ENCODE results near the gene NT5C. TPM values are rescaled to one million over a fixed set of nuclear protein-coding genes. Genes with fewer than 3 reads are reported as not detected.

Gene NT5C
- polyA plus RNA-seq, 3 donors from 2014 or later: 80.3 to 111 (median 88.8) TPM

- DNase-seq: no peak
- Mint-ChIP-seq H3K4me1 (peaks cover 12 to 14% of the 10 kb centered on the region in 2 donors), H3K27ac (peak overlapping the region in 4 of 6 donors; percentile 18 to 72 (median 42)), H3K36me3 (no peaks in the 10 kb centered on the region), H3K4me3 (peak overlapping the region; percentile 66 to 86 (median 83)), H3K27me3 (ENCODE audit: low read depth in 3 of 3) (peaks cover 0 to 1% (median 1%) of the 10 kb centered on the region in 3 donors), H3K9me3 (no peaks in the 10 kb centered on the region)
Measured at GRCh38 chr17:75088465-75089417, 42.8 kb downstream of the NT5C start.

DNA sequence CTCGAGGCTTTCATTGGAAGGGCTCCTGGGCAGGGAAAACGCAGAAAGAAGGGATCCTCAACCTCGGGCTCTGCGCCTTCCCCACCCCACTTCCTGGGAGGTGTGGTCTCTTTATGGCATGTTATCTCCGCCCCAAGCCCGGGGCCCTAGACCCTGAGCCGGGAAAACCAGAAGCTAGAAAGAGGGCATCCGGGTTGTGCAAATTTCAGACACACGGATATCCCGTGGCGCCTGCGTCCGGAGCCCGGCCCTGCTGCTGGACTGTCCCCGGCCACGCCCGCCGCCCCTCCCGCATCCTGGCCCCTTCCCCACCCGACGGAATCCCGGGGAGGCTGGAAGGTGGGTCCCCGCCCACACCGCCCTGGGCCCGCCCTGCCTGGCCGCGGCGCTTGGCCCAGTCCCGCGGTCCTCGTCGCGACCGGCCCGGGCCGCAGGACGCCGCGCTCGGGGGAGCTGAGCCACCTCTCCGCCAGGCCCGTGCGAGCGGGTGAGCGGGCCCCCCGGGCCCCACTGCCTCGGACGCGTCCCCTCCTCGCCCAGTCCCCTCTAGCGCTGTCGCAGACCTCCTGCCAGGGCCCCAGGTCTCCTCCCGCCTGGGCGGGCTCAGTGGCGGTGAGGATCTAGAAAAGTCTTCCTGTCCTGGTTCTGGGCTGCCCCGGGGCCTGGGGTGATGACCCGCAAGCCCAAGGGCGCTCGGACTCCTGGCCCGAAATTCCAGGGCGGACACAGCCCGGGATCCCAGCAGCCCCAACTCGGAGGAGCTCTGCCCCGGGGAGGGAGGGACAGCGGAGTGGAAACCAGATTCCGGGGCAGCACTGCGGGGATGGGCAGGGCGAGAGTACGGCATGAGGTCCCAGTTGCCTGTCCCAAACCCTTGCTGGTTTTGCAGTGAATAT lies 43.7 kb downstream of the NT5C start, which contains the start of gene SLC16A5:
Gene SLC16A5 (plus strand): TSS at position 397 of the 896 bp plus-strand sequence. CDS start 5,683 bp downstream, outside the sequence.
- peak; percentile 33 to 42 (median 37) for DNase-seq
- Mint-ChIP-seq H3K27me3 (ENCODE audit: low read depth in 3 of 3) (peaks cover 0 to 1% (median 1%) of the 10 kb centered on the region in 3 donors), H3K9me3 (no peaks in the 10 kb centered on the region), H3K36me3 (no peaks in the 10 kb centered on the region), H3K4me3 (peak within 1 kb of the TSS; percentile 79 to 86 (median 83)), H3K4me1 (peaks cover 12 to 14% of the 10 kb centered on the region in 2 donors), H3K27ac (peak within 1 kb of the TSS; percentile 1 to 77 (median 68))

GRCh38 chr17:75087182-75087557 lies 44.4 kb downstream of the NT5C start:
- H3K9me3 Mint-ChIP-seq: no peaks in the 10 kb centered on the region
- H3K4me3 Mint-ChIP-seq: peak overlapping the region; percentile 79 to 83 (median 80)
- no peaks in the 10 kb centered on the region for H3K36me3 Mint-ChIP-seq
- peaks cover 1 to 2% (median 1%) of the 10 kb centered on the region in 3 donors for H3K27me3 Mint-ChIP-seq (ENCODE audit: low read depth in 3 of 3)
- no peak for DNase-seq
- H3K27ac Mint-ChIP-seq: peak overlapping the region in 4 of 6 donors; percentile 35 to 77 (median 69)
- H3K4me1 Mint-ChIP-seq: peaks cover 12 to 14% of the 10 kb centered on the region in 2 donors

DNA sequence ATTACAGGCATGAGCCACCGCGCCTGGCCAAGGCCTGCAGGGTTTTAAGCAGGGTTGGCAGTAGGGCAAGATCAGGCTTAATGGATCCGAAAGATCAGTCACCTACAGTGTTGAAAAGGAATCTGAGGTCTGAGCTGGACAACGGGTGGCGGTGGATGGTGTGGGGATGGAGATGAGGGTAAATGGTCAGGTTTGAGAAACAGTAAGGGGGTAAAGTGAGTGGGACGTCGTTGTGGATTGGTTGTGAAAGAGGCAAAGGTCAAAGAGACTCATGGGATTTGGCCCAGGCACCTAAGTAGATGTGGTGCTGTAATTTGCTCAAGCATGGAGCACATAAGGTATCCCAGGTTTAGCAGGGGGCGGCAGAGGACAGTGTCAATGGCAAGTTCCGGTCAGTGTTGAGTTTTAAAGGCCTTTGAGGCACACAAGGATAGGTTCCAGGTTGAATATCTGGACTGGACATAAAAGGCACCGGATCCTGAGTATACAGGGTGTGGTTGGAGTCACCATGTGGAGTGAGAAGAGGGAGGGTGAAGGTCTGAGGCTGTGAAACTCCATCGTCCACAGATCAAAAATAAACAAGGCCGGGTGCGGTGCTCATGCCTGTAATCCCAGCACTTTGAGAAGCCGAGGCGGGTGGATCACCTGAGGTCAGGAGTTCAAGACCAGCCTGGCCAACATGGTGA lies 44.9 kb downstream of the NT5C start:
- H3K9me3 Mint-ChIP-seq: no peaks in the 10 kb centered on the region
- H3K4me3 Mint-ChIP-seq: peak overlapping the region; percentile 79 to 83 (median 80)
- no peaks in the 10 kb centered on the region for H3K36me3 Mint-ChIP-seq
- peak overlapping the region in 5 of 6 donors; percentile 1 to 77 (median 68) for H3K27ac Mint-ChIP-seq
- no peak for DNase-seq
- H3K4me1 Mint-ChIP-seq: peaks cover 12 to 14% of the 10 kb centered on the region in 2 donors
- H3K27me3 Mint-ChIP-seq (ENCODE audit: low read depth in 3 of 3): peaks cover 1 to 2% (median 1%) of the 10 kb centered on the region in 3 donors

DNA sequence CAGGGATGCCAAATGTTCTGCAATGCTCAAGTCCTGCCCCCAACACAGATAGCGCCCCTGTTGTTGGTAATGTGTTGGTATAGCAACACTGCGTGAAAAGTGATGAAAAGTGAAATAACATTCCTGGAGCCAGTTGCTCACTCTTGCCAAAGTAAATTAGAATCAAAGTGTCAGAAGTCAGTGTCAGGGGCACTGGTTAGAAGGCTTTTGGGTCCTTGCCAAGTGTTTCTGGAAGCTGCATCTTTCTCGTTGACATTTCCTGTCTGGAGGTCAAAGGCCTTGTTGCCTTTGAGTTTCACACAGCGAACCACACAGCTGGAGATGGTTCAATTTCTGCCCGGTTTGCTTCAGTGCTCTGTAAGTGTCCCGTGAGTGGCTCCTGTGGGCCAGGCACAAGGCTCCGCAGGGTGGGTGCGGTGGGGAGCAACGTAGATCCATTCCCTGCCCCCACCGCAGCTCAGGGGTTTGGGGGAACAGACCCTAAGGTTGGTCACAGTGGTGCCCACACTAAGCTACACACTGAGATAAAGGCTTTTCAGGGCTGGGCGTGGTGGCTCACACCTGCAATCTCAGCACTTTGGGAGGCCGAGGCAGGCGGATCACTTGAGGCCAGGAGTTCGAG lies 47.4 kb downstream of the NT5C start:
- no peak overlapping the region for H3K4me3 Mint-ChIP-seq

GRCh38 chr17:75082683-75083082 lies 48.9 kb downstream of the NT5C start:
- no peaks in the 10 kb centered on the region for H3K36me3 Mint-ChIP-seq
- H3K4me1 Mint-ChIP-seq: peaks cover 21 to 22% of the 10 kb centered on the region in 2 donors
- no peak overlapping the region for H3K27ac Mint-ChIP-seq
- H3K4me3 Mint-ChIP-seq: no peak overlapping the region
- no peaks in the 10 kb centered on the region for H3K9me3 Mint-ChIP-seq
- peaks cover 0 to 6% (median 2%) of the 10 kb centered on the region in 3 donors for H3K27me3 Mint-ChIP-seq (ENCODE audit: low read depth in 3 of 3)
- no peak for DNase-seq

More for the DNA sequence above, 47.4 kb downstream of the NT5C start:
- Mint-ChIP-seq H3K27ac (no peak overlapping the region), H3K36me3 (no peaks in the 10 kb centered on the region), H3K9me3 (no peaks in the 10 kb centered on the region), H3K27me3 (ENCODE audit: low read depth in 3 of 3) (peaks cover 0 to 6% (median 2%) of the 10 kb centered on the region in 3 donors), H3K4me1 (peaks cover 12 to 16% of the 10 kb centered on the region in 2 donors)
- no peak for DNase-seq

DNA sequence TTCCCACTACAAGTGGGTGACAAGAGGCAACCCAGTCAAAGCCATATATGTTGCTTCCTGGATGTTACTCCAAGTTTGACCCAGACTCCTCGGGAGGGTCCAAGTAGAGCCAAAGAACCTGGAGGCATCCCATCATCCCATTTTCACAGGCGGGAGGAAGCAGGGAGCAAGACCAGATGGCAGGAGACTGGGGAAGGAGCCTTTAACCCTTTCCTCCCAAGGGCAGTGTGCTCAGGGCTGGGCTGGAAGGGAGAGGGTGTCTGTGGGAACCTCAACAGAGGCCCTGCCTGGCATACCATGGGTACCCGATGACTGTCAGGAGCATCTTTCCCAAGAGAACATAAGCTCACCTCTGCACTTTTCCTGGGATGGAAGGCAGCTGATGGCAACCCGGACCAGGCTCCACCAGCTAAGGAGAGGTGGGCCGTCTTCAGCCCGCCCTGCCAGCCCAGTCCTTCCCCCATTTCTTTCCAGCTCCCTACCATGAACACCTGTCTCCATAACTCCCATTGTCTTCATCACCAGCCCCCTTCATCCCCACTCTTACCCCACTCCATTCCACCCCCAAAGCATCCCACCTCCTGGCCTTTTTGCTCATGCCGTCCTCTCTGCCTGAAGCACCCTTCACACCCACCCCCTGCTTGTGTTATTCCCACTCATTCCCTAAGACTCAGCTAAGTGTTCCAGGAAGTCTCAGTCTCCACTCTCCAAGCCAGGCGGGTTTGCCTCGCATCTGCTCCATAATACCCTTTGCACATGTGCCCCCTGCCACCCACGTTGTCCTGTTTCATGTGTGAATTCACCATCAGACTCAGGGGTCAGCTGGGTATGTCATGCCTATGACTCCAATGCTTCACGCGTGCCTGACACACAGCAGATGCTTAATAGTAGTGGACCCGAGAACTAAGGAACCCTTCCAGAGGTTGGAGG lies 49.7 kb downstream of the NT5C start:
- Mint-ChIP-seq H3K27ac (no peak overlapping the region), H3K36me3 (no peaks in the 10 kb centered on the region), H3K9me3 (no peaks in the 10 kb centered on the region), H3K27me3 (ENCODE audit: low read depth in 3 of 3) (peaks cover 0 to 8% (median 2%) of the 10 kb centered on the region in 3 donors), H3K4me3 (no peak overlapping the region), H3K4me1 (peaks cover 18 to 22% of the 10 kb centered on the region in 2 donors)
- DNase-seq: no peak

Other genes with a start within 250 kb of the NT5C start
- gene FADS6, start 238.1 kb downstream of the NT5C start, polyA plus RNA-seq: not detected
- gene USH1G, start 208.5 kb downstream of the NT5C start, polyA plus RNA-seq: not detected
- not detected for gene OTOP2, start 207.5 kb downstream of the NT5C start, polyA plus RNA-seq
- gene OTOP3, start 195.8 kb downstream of the NT5C start, polyA plus RNA-seq: not detected
- gene HID1, start 159.0 kb downstream of the NT5C start, polyA plus RNA-seq: under 1 TPM in 2 of 3 donors, not detected in 1; 0.34 to 0.94 TPM
- not detected for gene CDR2L, start 144.1 kb downstream of the NT5C start, polyA plus RNA-seq
- gene MRPL58, start 119.1 kb downstream of the NT5C start, polyA plus RNA-seq: 10 to 100 TPM; 32.4 to 52.3 (median 47.1) TPM
- gene ATP5PD, start 84.8 kb downstream of the NT5C start, polyA plus RNA-seq: 100 to 1,000 TPM; 257 to 366 (median 261) TPM
- gene KCTD2, start 84.5 kb downstream of the NT5C start, polyA plus RNA-seq: 1 to 10 TPM; 2.3 to 6.0 (median 4.4) TPM
- gene SLC16A5, start 43.8 kb downstream of the NT5C start, polyA plus RNA-seq: 1 to 10 TPM; 1.5 to 2.1 (median 1.5) TPM
- gene ARMC7, start 21.8 kb downstream of the NT5C start, polyA plus RNA-seq: 1 to 10 TPM in 2 of 3 donors, under 1 TPM in 1; 0.57 to 7.5 (median 3.5) TPM
- gene JPT1, start 22.8 kb upstream of the NT5C start, polyA plus RNA-seq: 100 to 1,000 TPM; 105 to 168 (median 133) TPM
- gene SUMO2, start 51.2 kb upstream of the NT5C start, polyA plus RNA-seq: 100 to 1,000 TPM; 214 to 427 (median 404) TPM
- 10 to 100 TPM; 28.3 to 47.8 (median 41.1) TPM for gene NUP85, start 73.9 kb upstream of the NT5C start, polyA plus RNA-seq
- gene GGA3, start 129.9 kb upstream of the NT5C start, polyA plus RNA-seq: 10 to 100 TPM in 1 of 3 donors, 1 to 10 TPM in 2; 3.7 to 17.8 (median 3.8) TPM
- 100 to 1,000 TPM; 118 to 189 (median 122) TPM for gene MRPS7, start 130.1 kb upstream of the NT5C start, polyA plus RNA-seq
- gene MIF4GD, start 139.5 kb upstream of the NT5C start, polyA plus RNA-seq: 100 to 1,000 TPM; 113 to 187 (median 145) TPM
- gene SLC25A19, start 157.7 kb upstream of the NT5C start, polyA plus RNA-seq: 10 to 100 TPM; 11.2 to 27.2 (median 21.0) TPM

All from immature natural killer cell (primary cell).